DMS 273 (cell line): ENCODE measurements around the gene C19orf73.
A peak's percentile ranks its signal among the peaks of the same experiment; 100 is the strongest.
"Not testable (repeated sequence)": the region's sequence is repeated elsewhere in the genome, so short reads cannot be mapped to it uniquely, and the experiment has no call there.

ENCODE experiments used
- DNase-seq: peaks from one replicate; lab custom pipeline; 2025; ENCODE audit not compliant: unreplicated experiment; lab: John Stamatoyannopoulos, UW

Gene C19orf73

DNA sequence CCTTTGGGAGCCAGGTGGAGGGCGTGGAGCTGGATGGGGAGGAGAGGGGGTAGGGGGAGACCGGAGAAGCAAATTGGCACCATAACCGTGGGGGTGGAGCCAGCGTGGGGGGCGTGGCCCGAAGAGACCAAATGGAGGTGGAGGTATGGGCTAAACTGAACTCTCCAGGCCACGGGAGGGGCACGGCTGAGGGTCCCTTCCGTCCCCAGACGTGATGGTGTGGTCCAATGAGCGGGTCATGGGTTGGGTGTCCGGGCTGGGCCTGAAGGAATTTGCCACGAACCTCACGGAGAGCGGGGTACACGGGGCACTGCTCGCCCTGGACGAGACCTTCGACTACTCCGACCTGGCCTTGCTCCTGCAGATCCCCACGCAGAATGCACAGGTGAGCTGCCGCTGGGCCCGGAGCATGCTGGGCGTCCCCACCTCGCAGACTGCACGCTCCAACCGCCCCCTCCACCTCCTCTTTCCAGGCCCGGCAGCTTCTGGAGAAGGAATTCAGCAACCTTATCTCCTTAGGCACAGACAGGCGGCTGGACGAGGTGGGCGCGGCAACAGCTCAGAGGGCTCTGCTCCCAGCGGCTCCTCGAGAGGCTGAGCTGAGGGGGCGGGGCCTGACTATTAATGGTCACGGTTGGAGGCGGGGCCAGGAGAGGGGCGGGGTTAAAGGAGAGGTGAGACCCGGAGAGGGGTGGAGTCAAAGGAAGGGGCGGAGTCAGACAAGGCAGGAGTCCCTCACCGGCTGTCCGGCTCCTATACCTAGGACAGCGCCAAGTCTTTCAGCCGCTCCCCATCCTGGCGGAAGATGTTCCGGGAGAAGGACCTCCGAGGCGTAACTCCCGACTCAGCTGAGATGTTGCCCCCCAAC lies 30.1 kb upstream of the C19orf73 start:
- DNase-seq = peak; percentile 99

DNA sequence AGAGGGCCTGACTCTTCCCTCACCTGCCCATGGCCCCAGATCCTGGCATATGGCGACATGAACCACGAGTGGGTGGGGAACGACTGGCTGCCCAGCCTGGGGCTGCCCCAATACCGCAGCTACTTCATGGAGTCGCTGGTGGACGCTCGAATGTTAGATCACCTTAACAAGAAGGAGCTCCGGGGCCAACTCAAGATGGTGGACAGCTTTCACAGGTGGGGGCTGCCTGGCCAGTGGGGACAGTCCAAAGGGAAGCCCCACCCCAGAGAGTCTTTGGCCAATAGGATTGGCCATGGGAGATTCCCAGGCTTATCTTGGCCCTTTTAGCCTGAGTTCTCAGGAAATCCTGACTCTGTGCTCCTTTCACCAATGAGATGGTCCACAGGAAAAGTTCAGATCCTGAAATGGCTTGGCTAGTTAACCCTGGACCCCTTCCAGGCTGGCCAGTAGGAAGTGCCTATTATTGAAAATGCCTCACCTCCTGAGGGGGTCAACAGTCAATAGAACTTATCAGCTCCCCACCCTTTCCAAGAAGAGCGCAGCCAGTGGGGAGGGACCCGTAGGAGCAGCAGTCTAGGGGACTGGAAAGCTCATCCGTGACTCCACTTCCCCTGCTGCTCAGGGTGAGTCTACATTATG lies 29.2 kb upstream of the C19orf73 start:
- DNase-seq = no peak

DNA sequence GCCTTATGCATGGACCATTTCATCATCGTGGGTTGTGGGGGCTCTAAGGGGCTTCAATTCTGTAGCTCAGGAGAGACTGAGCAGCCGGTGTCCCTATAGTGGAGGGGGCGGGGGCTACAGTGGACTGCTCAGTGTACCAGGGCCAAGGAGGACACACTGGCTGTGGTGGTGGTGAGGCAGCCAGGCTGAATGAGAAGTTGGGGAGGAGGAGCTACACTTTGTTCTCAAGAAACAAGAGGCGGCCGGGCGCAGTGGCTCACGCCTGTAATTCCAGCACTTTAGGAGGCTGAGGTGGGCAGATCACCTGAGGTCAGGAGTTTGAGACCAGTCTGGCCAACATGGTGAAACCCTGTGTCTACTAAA lies 27.4 kb upstream of the C19orf73 start:
- DNase-seq = not testable (repeated sequence)

DNA sequence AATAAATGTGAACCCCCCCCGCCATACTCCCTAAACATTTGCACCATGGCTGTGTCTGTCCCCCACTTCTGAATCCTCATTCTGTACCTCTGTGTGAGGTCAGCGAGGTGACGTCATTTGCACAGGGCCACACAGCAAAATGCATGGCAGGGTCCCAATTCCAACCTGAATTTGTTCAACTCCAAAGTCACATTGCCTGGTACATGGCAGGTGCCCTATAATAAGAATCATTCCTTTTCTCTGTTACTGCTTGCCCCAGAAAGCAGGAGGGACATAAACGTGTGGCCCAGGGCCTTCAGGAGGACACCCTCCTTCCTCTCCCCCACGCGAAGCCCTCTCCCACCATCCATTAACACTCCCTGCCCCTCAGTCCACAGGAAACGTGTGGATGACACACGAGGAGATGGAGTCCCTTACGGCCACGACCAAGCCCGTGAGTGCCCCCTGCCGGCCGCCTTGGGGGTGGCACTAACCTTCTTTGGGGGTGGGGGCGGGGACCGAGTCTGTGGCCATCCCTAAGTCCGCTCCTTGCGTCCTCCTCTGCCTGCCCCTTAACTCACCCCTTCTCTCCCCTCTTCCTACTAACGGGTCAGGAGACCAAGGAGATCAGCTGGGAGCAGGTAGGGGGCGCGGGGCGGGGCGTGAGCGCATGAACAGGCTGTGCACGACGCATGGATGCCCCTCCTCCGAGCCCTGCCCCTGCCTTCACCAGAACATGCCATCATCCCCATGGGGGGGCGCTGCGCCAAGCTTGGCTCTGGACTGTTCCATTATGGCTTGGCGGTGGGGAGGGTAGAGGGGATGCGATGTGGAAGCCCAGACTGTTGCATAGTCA lies 26.8 kb upstream of the C19orf73 start:
- DNase-seq = peak; percentile 85

DNA sequence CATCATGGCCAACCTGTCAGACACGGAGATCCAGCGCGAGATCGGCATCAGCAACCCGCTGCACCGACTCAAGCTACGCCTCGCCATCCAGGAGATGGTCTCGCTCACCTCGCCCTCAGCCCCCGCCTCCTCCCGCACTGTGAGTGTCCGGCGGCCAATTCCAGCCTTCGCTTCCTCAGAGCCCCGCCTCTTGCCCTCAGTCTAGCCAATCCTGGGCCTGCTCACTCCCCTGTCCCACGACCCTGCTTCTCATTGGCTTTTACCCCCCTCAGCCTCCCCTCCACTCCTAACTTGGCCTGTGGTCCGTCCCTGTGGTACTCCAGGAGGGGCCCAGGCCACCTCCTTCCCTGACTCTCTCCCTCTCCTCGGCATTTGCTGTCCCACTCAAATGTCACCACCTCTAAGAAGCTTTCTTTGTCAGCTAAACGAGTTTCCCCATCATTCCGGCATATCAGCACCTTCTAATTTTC lies 24.0 kb upstream of the C19orf73 start:
- peak; percentile 93 for DNase-seq

DNA sequence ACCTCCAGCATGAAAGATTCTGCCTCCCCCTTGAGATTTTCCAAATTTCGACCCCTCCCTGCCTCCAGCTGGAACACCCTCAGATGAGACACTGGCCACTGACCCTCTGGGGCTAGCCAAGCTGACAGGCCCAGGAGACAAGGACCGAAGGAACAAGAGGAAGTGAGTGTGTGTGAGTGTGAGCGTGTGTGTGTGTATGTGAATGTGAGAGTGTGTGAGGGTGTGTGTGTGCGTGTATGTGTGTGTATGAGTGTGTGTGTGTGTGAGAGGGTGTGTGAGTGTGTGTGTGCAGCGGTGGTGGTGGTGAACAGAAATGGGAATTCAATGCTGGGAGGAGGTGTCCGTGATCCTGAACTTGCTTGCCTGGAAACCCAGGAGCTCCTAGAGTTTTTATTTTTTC lies 22.4 kb upstream of the C19orf73 start:
- DNase-seq = no peak

DNA sequence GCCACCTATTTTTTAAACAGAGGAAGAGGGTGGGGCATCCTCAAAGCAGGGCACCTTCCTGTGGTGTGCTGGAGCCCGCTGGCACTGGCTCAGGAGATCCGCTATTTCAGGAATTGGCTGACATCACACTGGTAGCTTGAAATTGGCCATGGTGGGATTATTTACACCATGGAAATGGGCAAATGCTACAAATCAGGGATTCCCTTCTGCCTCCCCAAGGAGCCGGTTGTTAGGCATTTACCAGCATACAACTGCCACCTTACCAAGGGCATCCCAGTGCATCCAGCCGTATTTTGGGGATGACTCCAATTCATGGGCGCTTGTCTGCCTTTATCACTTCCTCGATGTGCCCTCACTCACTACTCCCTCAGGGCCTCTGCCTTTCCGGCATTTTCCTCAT lies 22.0 kb upstream of the C19orf73 start:
- no peak for DNase-seq

DNA sequence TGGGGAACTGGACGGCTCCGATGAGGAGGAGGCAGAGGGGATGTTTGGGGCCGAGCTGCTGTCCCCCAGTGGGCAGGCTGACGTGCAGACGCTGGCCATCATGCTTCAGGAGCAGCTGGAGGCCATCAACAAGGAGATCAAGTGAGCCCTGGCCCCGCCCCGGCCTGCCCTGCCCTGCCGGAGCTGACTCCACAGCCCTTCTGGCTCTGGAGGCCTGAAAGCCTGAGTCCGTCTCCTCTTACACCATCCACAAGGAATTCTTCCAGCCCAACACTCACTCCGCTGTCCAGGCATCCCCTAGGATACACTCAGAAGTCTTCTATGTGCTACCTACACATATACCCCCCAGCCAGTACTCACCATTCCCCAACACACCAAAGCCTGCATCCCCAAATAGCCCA lies 17.8 kb upstream of the C19orf73 start:
- DNase-seq = no peak

DNA sequence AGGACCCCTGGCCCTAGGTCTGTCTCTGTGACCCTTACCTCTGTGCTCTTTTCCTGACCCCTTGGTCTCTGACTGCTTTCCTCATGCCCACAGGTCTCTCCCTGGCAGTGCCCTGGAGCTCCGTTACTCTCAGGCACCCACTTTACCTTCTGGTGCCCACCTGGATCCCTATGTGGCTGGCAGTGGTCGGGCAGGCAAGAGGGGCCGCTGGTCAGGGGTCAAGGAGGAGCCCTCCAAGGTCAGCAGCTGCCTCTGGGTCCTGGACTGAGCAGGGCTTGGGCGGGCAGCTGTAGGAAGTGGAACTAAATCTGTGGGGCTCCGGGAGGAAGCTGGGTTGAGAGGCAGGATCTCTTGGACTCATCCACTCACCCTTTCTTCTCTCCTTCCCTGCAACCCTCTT lies 16.7 kb upstream of the C19orf73 start:
- DNase-seq = no peak

DNA sequence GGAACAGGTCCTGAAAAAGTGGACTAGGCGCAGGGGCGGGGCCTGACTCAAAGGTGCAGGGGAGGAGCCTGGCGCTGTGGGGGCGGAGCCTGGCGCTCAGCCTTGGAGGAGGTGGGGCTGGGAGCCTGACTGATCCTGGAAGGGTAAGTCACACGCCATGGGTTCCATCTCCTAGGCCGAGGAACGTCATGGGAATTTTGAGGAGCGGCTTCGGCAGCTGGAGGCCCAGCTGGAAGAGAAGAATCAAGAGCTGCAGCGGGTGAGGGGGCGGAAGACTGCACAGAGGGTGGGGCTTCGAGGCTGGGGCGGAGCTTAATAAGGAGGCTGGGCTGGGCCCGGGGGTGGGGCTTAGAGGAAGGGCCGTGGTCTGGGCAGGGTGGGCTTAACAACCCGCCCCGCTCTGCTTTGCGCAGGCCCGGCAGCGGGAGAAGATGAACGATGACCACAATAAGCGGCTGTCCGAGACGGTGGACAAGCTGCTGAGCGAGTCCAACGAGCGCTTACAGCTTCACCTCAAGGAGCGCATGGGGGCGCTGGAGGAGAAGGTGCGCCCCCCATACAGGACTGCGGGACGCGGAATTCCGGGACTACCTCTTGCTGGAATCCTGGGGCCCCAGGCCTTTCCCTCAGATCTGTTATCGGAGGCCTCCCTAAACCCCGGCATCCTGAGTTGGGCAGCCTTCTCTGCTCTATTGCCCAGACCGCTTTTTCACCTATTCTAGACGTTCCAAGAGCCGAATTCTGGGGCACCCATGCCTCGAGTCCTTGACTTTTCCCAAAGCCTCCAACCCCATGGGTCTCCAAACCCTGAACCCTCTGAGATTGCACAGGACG lies 14.9 kb upstream of the C19orf73 start:
- peak; percentile 40 for DNase-seq

DNA sequence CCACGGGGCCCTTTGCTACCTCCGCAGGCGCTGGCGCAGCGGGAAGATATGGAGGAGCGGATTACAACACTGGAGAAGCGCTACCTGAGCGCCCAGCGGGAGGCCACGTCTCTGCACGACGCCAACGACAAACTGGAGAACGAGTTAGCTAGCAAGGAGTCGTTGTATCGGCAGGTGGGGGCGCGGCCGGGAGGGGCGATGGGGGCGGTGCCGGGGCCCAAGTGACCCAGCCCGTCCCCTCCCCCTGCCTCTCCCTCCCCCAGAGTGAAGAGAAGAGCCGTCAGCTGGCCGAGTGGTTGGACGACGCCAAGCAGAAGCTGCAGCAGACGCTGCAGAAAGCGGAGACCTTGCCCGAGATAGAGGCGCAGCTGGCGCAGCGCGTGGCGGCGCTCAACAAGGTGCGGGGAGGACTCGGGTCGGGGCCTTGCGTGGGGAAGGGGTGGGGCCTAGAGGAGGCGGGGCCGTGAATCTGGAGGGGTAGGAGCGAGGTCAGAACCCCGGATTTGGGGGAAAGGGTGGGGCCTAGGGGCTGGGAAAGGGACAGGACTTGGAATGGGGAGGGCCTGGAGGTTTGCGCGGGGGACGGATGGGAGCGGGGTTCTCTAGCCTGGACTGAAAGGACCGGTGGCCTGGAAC lies 14.1 kb upstream of the C19orf73 start:
- DNase-seq = no peak

DNA sequence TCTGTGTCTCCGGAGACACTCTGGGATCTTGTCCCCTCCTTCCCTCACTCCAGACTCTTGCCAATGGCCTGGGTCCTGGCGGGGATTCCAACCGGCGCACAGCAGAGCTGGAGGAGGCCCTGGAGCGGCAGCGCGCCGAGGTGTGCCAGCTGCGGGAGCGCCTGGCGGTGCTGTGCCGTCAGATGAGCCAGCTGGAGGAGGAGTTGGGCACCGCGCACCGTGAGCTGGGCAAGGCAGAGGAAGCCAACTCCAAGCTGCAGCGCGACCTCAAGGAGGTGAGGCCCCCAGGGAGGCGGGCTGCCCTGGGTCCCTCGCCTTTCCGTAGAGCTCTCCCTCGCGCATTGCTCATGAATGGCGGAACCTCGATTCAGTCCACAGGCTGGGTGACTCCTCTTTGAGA lies 11.4 kb upstream of the C19orf73 start:
- DNase-seq = no peak

DNA sequence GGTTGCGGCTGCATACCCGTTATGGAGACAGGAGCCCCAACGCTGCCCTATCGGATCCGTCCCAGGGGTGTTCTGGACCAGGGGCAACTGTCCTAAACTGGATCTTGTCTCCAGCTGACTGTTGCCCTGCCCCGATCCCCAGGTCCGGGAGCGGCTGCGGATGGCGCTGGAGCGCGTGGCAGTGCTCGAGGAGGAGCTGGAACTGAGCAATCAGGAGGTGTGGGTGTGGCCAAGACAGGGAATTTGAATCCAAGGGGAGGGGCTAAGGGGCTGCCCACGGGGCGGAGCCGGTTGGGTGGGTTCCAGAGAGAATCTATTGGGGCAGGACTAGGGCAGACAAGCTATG lies 10.3 kb upstream of the C19orf73 start:
- no peak for DNase-seq

DNA sequence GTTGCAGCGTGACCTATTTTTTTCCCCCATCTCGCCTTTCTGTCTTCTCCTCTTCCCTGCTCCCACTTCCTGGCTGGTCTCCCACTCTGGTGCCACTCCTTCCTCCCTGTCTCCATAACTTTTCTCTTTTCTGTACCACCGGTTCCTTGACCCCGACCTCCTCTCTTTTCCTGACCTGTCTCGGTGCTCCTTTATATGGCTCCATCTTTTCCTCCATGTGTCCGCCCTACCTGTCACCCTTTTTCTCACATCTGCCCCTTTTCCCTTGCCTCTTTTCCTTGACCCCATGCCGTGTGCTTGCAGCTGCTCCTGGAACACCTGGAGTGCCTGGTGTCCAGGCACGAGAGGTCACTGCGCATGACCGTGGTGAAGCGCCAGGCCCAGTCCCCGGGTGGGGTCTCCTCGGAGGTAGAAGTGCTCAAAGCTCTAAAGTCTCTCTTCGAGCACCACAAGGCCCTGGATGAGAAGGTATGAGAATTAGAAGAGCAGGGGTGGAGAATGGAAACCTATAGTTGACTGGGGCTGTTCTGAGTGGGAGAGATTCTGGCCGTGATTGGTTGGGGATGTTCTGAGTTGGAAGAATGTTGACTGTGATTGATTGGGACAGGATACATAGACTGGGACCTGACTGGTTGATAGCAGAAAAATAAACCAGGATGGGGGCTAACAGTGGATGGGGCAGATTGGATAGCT lies 9.7 kb upstream of the C19orf73 start:
- no peak for DNase-seq

DNA sequence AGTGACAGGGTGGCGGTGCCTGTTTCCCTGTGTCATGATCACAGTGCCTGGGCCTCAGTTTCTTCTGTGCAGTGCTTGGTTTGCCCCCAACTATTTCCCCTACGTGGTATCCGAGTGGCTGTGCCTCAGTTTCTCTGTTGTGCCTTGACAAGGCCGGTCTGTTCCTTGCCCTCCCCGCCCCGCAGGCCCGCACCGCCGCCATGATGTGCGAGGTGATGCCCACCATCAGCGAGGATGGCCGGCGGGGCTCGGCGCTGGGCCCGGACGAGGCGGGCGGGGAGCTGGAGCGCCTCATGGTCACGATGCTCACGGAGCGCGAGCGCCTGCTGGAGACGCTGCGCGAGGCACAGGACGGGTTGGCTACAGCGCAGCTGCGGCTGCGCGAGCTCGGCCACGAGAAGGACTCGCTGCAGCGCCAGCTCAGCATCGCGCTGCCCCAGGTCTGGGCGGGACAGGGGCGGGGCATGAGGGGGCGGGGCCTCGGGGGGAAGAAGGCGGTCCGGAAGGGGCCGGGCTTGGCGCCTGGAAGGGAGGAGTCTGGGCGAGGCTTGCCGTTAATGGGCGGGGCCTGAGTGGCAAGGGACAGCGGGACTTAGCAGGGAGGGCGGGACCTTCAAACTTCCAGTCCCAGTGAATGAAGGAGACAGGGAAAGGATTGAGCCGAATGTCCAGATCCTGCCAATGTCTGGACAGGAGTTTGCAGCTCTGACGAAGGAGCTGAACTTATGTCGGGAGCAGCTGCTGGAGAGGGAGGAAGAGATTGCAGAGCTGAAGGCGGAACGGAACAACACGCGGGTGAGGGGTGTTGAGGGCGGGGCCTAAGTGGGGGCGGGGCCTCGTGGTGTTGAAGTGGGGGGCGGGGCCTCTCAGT lies 9.0 kb upstream of the C19orf73 start:
- DNase-seq = peak; percentile 100

DNA sequence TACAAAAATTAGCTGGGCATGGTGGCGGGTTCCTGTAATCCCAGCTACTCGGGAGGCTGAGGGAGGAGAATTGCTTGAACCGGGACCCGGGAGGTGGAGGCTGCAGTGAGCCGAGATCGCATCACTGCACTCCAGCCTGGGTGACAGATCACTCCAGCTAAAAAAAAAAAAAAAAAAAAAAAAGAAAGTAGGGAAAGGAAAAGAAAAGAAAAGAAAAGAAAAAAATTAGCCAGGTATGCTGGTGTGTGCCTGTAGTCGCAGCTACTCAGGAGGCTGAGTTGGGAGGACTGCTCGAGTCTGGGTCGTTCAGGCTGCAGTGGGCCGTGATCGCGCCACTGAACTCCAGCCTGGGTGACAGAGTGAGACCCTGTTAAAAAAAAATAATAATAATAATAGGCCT lies 8.3 kb upstream of the C19orf73 start:
- DNase-seq = not testable (repeated sequence)

DNA sequence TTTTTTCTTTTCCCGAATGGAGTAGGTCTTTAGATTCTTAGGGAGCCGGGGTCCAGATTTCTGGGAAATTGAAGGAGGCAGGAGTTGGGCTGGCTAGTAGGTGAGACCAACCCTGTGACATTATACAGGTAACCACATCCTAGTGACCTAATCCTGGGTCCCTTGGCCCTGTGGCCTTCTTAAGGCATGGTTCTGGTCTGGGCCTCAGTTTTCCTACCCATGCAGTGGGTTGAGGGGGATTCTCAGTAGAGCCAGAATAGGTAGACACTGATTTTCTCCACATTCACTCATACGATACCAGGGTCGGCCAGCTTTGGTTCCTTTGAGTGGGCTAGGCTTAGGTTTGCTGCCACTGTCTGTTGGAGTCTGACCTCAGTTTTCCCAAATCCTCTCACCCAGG lies 7.6 kb upstream of the C19orf73 start:
- DNase-seq = no peak

DNA sequence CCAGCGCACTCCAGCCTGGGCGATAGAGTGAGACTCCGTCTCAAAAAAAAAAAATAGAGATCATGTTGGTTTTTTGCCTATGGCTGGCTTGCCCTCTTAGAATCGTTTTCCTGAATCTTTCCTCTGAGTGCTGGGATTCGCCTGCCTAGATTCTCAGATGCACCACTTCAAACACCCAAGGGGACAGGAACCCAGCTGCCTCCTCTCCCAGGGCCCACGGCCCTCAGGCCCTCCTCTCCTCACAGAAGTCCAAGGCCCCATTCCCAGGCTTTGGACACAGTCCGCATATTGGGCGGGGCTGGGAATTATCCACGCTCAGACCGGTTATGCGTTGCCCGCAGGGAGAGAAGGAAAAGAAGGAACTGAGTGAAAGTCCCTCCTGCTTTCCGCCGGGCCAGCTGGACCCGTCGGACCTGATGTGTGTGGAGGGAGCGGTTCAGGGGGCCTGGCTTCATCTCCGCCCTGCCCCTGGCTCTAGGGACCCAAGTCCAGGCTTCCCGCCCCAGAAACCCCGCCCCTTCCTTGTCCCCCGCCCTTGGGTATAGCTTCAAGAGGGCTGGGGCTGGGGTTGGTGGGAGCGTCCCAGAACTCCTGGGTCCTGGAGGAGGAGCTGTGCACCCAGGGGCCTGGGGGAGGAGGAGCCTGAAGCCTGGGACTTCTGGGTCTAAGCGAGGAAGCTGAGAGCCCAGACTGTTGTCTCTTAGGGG lies 6.2 kb upstream of the C19orf73 start:
- DNase-seq = no peak
